HFF-Myc (cell line): ENCODE measurements around the gene PTPRM.

Experiments used
- DNase-seq: peaks from one replicate; pipeline ENCODE4 v3.0.0-alpha.2; 2011; ENCODE audit warnings: low read depth; ENCODE audit errors: extremely low read depth
- H3K4me3 ChIP-seq: replicated peaks from 2 replicates; pipeline ENCODE4 v1.5.1; 2011; ENCODE audit warnings: low read depth, mild to moderate bottlenecking, control low read depth, low read length
- TF ChIP-seq, protein P1 (sequence below): IDR thresholded peaks from 2 replicates; pipeline ENCODE4 v1.5.1; 2012; ENCODE audit warnings: mild to moderate bottlenecking, low read depth, low read length, control low read depth; ENCODE audit errors: missing control alignments

The PTPRM gene

GRCh38 chr18:7566567-7567473 lies at the start of gene PTPRM:
PTPRM (plus strand) TSS chr18:7567316; CDS start chr18:7567819, 503 bp downstream.
- peak within 1 kb of the TSS; percentile 75 for H3K4me3 ChIP-seq
- no peak for DNase-seq
- TF ChIP-seq, protein P1, sequence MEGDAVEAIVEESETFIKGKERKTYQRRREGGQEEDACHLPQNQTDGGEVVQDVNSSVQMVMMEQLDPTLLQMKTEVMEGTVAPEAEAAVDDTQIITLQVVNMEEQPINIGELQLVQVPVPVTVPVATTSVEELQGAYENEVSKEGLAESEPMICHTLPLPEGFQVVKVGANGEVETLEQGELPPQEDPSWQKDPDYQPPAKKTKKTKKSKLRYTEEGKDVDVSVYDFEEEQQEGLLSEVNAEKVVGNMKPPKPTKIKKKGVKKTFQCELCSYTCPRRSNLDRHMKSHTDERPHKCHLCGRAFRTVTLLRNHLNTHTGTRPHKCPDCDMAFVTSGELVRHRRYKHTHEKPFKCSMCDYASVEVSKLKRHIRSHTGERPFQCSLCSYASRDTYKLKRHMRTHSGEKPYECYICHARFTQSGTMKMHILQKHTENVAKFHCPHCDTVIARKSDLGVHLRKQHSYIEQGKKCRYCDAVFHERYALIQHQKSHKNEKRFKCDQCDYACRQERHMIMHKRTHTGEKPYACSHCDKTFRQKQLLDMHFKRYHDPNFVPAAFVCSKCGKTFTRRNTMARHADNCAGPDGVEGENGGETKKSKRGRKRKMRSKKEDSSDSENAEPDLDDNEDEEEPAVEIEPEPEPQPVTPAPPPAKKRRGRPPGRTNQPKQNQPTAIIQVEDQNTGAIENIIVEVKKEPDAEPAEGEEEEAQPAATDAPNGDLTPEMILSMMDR: no peak

GRCh38 chr18:7517852-7518251 lies 49.3 kb upstream of the PTPRM start:
- no peak overlapping the region for H3K4me3 ChIP-seq
- DNase-seq: no peak
- TF ChIP-seq, protein P1: no peak

DNA sequence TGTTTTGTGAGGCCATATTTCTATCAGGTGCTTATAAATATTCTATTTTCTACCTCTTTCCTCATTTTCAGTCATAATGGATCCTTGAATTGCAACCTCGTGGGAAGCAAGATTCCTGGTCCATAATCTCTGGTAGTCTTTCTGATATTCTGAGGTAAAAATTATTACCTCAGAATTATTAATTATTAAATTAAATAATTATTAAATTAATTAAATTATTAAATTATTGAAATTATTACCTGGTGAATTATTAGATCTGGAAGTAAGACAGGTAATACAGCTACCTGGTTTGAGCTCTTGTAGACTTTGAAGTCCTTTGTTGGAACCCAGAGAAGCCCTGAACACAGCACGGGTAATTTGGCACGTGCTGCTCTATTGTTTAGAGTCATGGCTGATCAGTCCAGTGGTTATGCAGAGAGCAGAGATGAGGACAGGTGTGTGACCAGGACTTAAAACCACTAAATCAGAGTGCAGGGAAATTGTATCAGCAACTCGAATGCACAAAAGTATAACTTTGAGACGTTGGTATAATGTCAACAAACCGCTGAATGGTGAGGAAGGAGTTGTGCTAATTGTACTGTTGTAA lies 46.8 kb upstream of the PTPRM start:
- TF ChIP-seq, protein P1: no peak
- DNase-seq: no peak
- no peak overlapping the region for H3K4me3 ChIP-seq

GRCh38 chr18:7521226-7521856 lies 45.8 kb upstream of the PTPRM start:
- DNase-seq: no peak
- no peak overlapping the region for H3K4me3 ChIP-seq
- TF ChIP-seq, protein P1: no peak

DNA sequence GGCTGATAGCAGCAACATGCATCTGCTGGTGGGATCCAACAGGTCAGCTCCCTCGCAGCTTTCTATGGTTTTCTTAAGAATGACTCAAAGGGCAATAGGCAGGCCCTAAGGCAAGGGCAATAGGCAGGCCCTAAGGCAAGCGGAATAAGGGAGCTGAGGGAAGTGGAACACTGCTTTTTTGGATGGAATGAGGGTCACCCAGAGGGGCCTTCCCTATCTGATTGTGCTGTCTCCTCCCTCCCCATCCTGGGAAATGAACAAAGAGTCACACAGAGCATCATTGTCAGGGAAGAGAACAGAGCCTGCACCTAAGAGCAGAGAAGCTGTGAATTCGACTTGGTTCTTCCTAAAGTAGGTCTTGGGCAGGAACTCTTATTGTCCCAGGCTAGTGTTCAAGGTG lies 43.3 kb upstream of the PTPRM start:
- no peak overlapping the region for H3K4me3 ChIP-seq
- no peak for DNase-seq
- TF ChIP-seq, protein P1: no peak

DNA sequence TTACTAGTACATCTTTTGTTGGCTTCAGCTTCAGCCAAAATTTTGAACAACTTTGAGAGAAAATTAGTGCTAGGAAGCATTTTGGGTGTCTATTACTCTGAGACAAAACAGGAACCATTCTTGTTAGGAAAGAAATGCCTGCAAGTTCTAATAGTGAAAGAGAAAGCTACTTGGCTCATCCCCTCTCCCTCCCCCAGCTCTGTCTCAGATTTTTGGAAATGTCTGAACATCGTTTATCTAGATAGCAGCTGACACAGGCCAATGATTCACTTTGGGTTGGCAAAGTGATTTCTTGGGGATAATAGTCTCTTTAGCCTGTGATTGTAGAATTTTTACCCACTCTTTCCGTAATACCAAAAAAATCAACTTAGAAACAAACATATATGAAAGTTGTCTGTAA lies 42.3 kb upstream of the PTPRM start:
- DNase-seq: no peak
- TF ChIP-seq, protein P1: no peak
- H3K4me3 ChIP-seq: no peak overlapping the region
